ENCODE results near the gene HDAC8. TPM values are rescaled to one million over a fixed set of nuclear protein-coding genes. Genes with fewer than 3 reads are reported as not detected.
"Not testable (repeated sequence)": the region's sequence is repeated elsewhere in the genome, so short reads cannot be mapped to it uniquely, and the experiment has no call there.

Gene HDAC8
- total RNA-seq, 2 donors from 2014 or later = 13.7 to 14.3 TPM

GRCh38 chrX:72467135-72467534 is 105.5 kb downstream of the HDAC8 start:
- no peak for ATAC-seq
- Mint-ChIP-seq H3K27me3 (no peaks in the 10 kb centered on the region), H3K36me3 (ENCODE audit: low read depth) (peaks cover 3% of the 10 kb centered on the region), H3K27ac (no peak overlapping the region), H3K4me3 (no peak overlapping the region), H3K4me1 (peaks cover 3% of the 10 kb centered on the region)
- no peak for DNase-seq
- H3K9me3 ChIP-seq (ENCODE audit: control insufficient read depth, low read length, poor library complexity, severe bottlenecking) = no peaks in the 10 kb centered on the region

- ATAC-seq = no peak
- Mint-ChIP-seq H3K4me1 (peaks cover 3% of the 10 kb centered on the region), H3K36me3 (ENCODE audit: low read depth) (peaks cover 3% of the 10 kb centered on the region), H3K27ac (no peak overlapping the region), H3K27me3 (no peaks in the 10 kb centered on the region), H3K4me3 (no peak overlapping the region)
- DNase-seq = no peak
- no peaks in the 10 kb centered on the region for H3K9me3 ChIP-seq (ENCODE audit: control insufficient read depth, low read length, poor library complexity, severe bottlenecking)
Measured at GRCh38 chrX:72466493-72466892, 106.2 kb downstream of the HDAC8 start.

GRCh38 chrX:72465889-72466288 is 106.8 kb downstream of the HDAC8 start:
- Mint-ChIP-seq H3K4me3 (no peak overlapping the region), H3K36me3 (ENCODE audit: low read depth) (peaks cover 3% of the 10 kb centered on the region), H3K27me3 (no peaks in the 10 kb centered on the region), H3K4me1 (peaks cover 3% of the 10 kb centered on the region), H3K27ac (no peak overlapping the region)
- ATAC-seq (no peak), DNase-seq (no peak)
- no peaks in the 10 kb centered on the region for H3K9me3 ChIP-seq (ENCODE audit: control insufficient read depth, low read length, poor library complexity, severe bottlenecking)

GRCh38 chrX:72461766-72462165 is 110.9 kb downstream of the HDAC8 start:
- DNase-seq (no peak), ATAC-seq (no peak)
- Mint-ChIP-seq H3K36me3 (ENCODE audit: low read depth) (no peaks in the 10 kb centered on the region), H3K4me1 (peaks cover 3% of the 10 kb centered on the region), H3K4me3 (no peak overlapping the region), H3K27me3 (no peaks in the 10 kb centered on the region), H3K27ac (no peak overlapping the region)
- H3K9me3 ChIP-seq (ENCODE audit: control insufficient read depth, low read length, poor library complexity, severe bottlenecking) = no peaks in the 10 kb centered on the region

- H3K4me3 Mint-ChIP-seq = no peak overlapping the region
- no peaks in the 10 kb centered on the region for H3K36me3 Mint-ChIP-seq (ENCODE audit: low read depth)
- no peak overlapping the region for H3K27ac Mint-ChIP-seq
- no peaks in the 10 kb centered on the region for H3K27me3 Mint-ChIP-seq
- H3K4me1 Mint-ChIP-seq = peaks cover 3% of the 10 kb centered on the region
- ATAC-seq (no peak), DNase-seq (no peak)
- H3K9me3 ChIP-seq (ENCODE audit: control insufficient read depth, low read length, poor library complexity, severe bottlenecking) = no peaks in the 10 kb centered on the region
Measured at GRCh38 chrX:72461288-72461687, 111.4 kb downstream of the HDAC8 start.

GRCh38 chrX:72460715-72461114 is 111.9 kb downstream of the HDAC8 start:
- ATAC-seq = no peak
- Mint-ChIP-seq H3K27ac (no peak overlapping the region), H3K4me1 (peaks cover 3% of the 10 kb centered on the region), H3K27me3 (no peaks in the 10 kb centered on the region), H3K36me3 (ENCODE audit: low read depth) (no peaks in the 10 kb centered on the region), H3K4me3 (no peak overlapping the region)
- H3K9me3 ChIP-seq (ENCODE audit: control insufficient read depth, low read length, poor library complexity, severe bottlenecking) = no peaks in the 10 kb centered on the region
- no peak for DNase-seq

- H3K9me3 ChIP-seq (ENCODE audit: control insufficient read depth, low read length, poor library complexity, severe bottlenecking); H3K36me3 Mint-ChIP-seq (ENCODE audit: low read depth); DNase-seq; H3K27me3 Mint-ChIP-seq; ATAC-seq; H3K4me1 Mint-ChIP-seq; H3K4me3 Mint-ChIP-seq; H3K27ac Mint-ChIP-seq: not testable (repeated sequence)
Measured at GRCh38 chrX:72449034-72449433, 123.6 kb downstream of the HDAC8 start.

- not testable (repeated sequence) for H3K27me3 Mint-ChIP-seq; DNase-seq; H3K27ac Mint-ChIP-seq; H3K4me1 Mint-ChIP-seq; H3K36me3 Mint-ChIP-seq (ENCODE audit: low read depth); H3K9me3 ChIP-seq (ENCODE audit: control insufficient read depth, low read length, poor library complexity, severe bottlenecking); ATAC-seq; H3K4me3 Mint-ChIP-seq
Measured at GRCh38 chrX:72440764-72441163, 131.9 kb downstream of the HDAC8 start.

GRCh38 chrX:72436010-72436409 is 136.6 kb downstream of the HDAC8 start:
- Mint-ChIP-seq H3K4me1 (no peaks in the 10 kb centered on the region), H3K36me3 (ENCODE audit: low read depth) (peaks cover 7% of the 10 kb centered on the region), H3K27ac (no peak overlapping the region), H3K27me3 (no peaks in the 10 kb centered on the region), H3K4me3 (no peak overlapping the region)
- no peak for DNase-seq
- ATAC-seq = no peak
- H3K9me3 ChIP-seq (ENCODE audit: control insufficient read depth, low read length, poor library complexity, severe bottlenecking) = no peaks in the 10 kb centered on the region

GRCh38 chrX:72430405-72430968 is 142.2 kb downstream of the HDAC8 start:
- H3K9me3 ChIP-seq (ENCODE audit: control insufficient read depth, low read length, poor library complexity, severe bottlenecking) = no peaks in the 10 kb centered on the region
- no peak overlapping the region for H3K4me3 Mint-ChIP-seq
- no peak for DNase-seq
- H3K27ac Mint-ChIP-seq = no peak overlapping the region
- H3K27me3 Mint-ChIP-seq = no peaks in the 10 kb centered on the region
- no peak for ATAC-seq
- H3K4me1 Mint-ChIP-seq = no peaks in the 10 kb centered on the region
- peaks cover 12% of the 10 kb centered on the region for H3K36me3 Mint-ChIP-seq (ENCODE audit: low read depth)

GRCh38 chrX:72421797-72422196 is 150.8 kb downstream of the HDAC8 start:
- H3K4me1 Mint-ChIP-seq = no peaks in the 10 kb centered on the region
- no peaks in the 10 kb centered on the region for H3K36me3 Mint-ChIP-seq (ENCODE audit: low read depth)
- DNase-seq = no peak
- H3K9me3 ChIP-seq (ENCODE audit: control insufficient read depth, low read length, poor library complexity, severe bottlenecking) = peaks cover 2% of the 10 kb centered on the region
- no peaks in the 10 kb centered on the region for H3K27me3 Mint-ChIP-seq
- no peak for ATAC-seq
- H3K4me3 Mint-ChIP-seq = no peak overlapping the region
- no peak overlapping the region for H3K27ac Mint-ChIP-seq

- ATAC-seq (no peak), DNase-seq (no peak)
- no peaks in the 10 kb centered on the region for H3K9me3 ChIP-seq (ENCODE audit: control insufficient read depth, low read length, poor library complexity, severe bottlenecking)
- H3K4me3 Mint-ChIP-seq = no peak overlapping the region
- no peaks in the 10 kb centered on the region for H3K4me1 Mint-ChIP-seq
- no peaks in the 10 kb centered on the region for H3K27me3 Mint-ChIP-seq
- H3K36me3 Mint-ChIP-seq (ENCODE audit: low read depth) = peaks cover 5% of the 10 kb centered on the region
- H3K27ac Mint-ChIP-seq = no peak overlapping the region
Measured at GRCh38 chrX:72409993-72410392, 162.7 kb downstream of the HDAC8 start.

GRCh38 chrX:72408885-72409284 is 163.8 kb downstream of the HDAC8 start:
- H3K27ac Mint-ChIP-seq = no peak overlapping the region
- no peak overlapping the region for H3K4me3 Mint-ChIP-seq
- H3K27me3 Mint-ChIP-seq = no peaks in the 10 kb centered on the region
- no peaks in the 10 kb centered on the region for H3K4me1 Mint-ChIP-seq
- ATAC-seq = no peak
- H3K36me3 Mint-ChIP-seq (ENCODE audit: low read depth) = peaks cover 5% of the 10 kb centered on the region
- DNase-seq = no peak
- no peaks in the 10 kb centered on the region for H3K9me3 ChIP-seq (ENCODE audit: control insufficient read depth, low read length, poor library complexity, severe bottlenecking)

- not testable (repeated sequence) for H3K36me3 Mint-ChIP-seq (ENCODE audit: low read depth); H3K4me3 Mint-ChIP-seq
Measured at GRCh38 chrX:72405136-72405535, 167.5 kb downstream of the HDAC8 start.

More at GRCh38 chrX:72405136-72405535, 167.5 kb downstream of the HDAC8 start:
- not testable (repeated sequence) for H3K27ac Mint-ChIP-seq; H3K27me3 Mint-ChIP-seq; ATAC-seq; DNase-seq; H3K4me1 Mint-ChIP-seq; H3K9me3 ChIP-seq (ENCODE audit: control insufficient read depth, low read length, poor library complexity, severe bottlenecking)
